Liver (tissue), 3 donors: ENCODE measurements around the gene RNF187.

Experiments
- GABPA ChIP-seq, 2 donors: IDR thresholded peaks in 1 of 2; conservative IDR thresholded peaks in 1 of 2; 2 replicates each; pipeline ENCODE4 v1.6.1; 2016; ENCODE audit warnings: antibody characterized with exemption in 2 of 2, mild to moderate bottlenecking in 1 of 2, moderate library complexity in 1 of 2
- RAD21 ChIP-seq, 2 donors: IDR thresholded peaks; 2 replicates each; pipeline ENCODE4 v1.6.1; 2016; ENCODE audit warnings: antibody characterized with exemption in 2 of 2, mild to moderate bottlenecking in 2 of 2
- YY1 ChIP-seq: IDR thresholded peaks from 2 replicates; pipeline ENCODE4 v1.6.1; 2016; ENCODE audit warnings: antibody characterized with exemption, mild to moderate bottlenecking
- TF ChIP-seq, protein P1 (sequence below): fragments of 150-350 bp; IDR thresholded peaks from 2 replicates; pipeline ENCODE4 v1.5.1; 2017; ENCODE audit warnings: improper control_type of control experiment, low read depth, low read length; ENCODE audit not compliant: missing input control
- TF ChIP-seq, protein P2 (sequence below): IDR thresholded peaks from 2 replicates; pipeline ENCODE4 v1.6.1; 2016; ENCODE audit warnings: antibody characterized with exemption
- TF ChIP-seq, protein P3 (sequence below): IDR thresholded peaks from 2 replicates; pipeline ENCODE4 v1.6.1; 2016; ENCODE audit warnings: antibody characterized with exemption
- donor health status: healthy.
- donor health status: healthy.

DNA sequence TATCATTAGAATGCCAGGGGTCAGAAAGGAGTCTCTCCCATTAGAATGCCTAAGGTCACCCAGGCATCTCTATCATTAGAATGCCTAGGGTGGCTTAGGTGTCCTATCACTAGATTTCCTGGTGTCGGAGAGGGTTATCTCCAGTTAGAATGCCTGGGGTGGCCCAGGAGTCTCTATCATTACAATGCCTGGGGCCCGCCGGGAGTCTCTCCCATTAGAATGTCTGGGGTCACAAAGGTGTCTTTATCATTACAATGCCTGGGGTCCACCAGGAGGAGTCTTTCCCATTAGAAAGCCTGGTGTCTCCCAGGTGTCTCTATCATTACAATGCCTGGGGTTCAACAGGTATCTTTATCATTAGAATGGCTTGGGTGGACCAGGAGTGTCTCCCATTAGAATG lies 56.2 kb downstream of the RNF187 start:
- TF ChIP-seq, protein P1, sequence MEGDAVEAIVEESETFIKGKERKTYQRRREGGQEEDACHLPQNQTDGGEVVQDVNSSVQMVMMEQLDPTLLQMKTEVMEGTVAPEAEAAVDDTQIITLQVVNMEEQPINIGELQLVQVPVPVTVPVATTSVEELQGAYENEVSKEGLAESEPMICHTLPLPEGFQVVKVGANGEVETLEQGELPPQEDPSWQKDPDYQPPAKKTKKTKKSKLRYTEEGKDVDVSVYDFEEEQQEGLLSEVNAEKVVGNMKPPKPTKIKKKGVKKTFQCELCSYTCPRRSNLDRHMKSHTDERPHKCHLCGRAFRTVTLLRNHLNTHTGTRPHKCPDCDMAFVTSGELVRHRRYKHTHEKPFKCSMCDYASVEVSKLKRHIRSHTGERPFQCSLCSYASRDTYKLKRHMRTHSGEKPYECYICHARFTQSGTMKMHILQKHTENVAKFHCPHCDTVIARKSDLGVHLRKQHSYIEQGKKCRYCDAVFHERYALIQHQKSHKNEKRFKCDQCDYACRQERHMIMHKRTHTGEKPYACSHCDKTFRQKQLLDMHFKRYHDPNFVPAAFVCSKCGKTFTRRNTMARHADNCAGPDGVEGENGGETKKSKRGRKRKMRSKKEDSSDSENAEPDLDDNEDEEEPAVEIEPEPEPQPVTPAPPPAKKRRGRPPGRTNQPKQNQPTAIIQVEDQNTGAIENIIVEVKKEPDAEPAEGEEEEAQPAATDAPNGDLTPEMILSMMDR = no peak
- TF ChIP-seq RAD21 (IDR thresholded peaks at IDR 0.05) = no peak
- no peak for TF ChIP-seq YY1
- TF ChIP-seq, protein P2, sequence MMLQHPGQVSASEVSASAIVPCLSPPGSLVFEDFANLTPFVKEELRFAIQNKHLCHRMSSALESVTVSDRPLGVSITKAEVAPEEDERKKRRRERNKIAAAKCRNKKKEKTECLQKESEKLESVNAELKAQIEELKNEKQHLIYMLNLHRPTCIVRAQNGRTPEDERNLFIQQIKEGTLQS = no peak
- TF ChIP-seq, protein P3, sequence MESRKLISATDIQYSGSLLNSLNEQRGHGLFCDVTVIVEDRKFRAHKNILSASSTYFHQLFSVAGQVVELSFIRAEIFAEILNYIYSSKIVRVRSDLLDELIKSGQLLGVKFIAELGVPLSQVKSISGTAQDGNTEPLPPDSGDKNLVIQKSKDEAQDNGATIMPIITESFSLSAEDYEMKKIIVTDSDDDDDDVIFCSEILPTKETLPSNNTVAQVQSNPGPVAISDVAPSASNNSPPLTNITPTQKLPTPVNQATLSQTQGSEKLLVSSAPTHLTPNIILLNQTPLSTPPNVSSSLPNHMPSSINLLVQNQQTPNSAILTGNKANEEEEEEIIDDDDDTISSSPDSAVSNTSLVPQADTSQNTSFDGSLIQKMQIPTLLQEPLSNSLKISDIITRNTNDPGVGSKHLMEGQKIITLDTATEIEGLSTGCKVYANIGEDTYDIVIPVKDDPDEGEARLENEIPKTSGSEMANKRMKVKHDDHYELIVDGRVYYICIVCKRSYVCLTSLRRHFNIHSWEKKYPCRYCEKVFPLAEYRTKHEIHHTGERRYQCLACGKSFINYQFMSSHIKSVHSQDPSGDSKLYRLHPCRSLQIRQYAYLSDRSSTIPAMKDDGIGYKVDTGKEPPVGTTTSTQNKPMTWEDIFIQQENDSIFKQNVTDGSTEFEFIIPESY = no peak
- TF ChIP-seq GABPA (IDR thresholded peaks at IDR 0.05 in 1 of 2, conservative IDR thresholded peaks at IDR 0.05 in 1 of 2) = no peak
